ENCODE measurements around the gene MYO1E.

The MYO1E gene

DNA sequence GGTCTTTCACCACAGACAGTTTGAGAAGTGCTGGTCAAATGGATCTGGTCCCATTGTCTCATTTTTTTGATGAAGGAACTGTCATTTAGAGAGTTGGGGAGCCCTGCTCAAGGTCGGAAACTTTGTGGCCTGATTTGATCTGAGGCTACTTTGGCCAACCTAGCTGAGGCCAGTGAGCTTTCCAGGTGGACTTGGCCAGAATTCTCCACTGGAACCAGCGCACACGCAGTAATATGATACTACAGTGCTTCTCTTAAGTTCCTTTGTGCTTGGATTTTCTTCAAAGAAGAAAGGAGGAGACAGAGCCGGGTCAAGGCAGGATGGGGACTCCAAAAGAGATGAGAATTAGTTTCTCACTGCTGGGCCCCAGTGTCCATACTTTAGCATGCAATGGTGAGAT lies 217.2 kb downstream of the MYO1E start:
- Histone ChIP-seq H3K36me3 (ENCODE audit: control insufficient read depth, insufficient read depth, low read length) (peaks cover 42% of the 10 kb centered on the region), H3K27me3 (replicated peaks; ENCODE audit: control insufficient read depth, insufficient read depth, low read length) (no peaks in the 10 kb centered on the region), H3K4me3 (replicated peaks; ENCODE audit: low read depth, low read length) (no peak overlapping the region)
- DNase-seq (ENCODE audit: extremely low read depth, insufficient read length) = no peak
- TF ChIP-seq, protein P1, sequence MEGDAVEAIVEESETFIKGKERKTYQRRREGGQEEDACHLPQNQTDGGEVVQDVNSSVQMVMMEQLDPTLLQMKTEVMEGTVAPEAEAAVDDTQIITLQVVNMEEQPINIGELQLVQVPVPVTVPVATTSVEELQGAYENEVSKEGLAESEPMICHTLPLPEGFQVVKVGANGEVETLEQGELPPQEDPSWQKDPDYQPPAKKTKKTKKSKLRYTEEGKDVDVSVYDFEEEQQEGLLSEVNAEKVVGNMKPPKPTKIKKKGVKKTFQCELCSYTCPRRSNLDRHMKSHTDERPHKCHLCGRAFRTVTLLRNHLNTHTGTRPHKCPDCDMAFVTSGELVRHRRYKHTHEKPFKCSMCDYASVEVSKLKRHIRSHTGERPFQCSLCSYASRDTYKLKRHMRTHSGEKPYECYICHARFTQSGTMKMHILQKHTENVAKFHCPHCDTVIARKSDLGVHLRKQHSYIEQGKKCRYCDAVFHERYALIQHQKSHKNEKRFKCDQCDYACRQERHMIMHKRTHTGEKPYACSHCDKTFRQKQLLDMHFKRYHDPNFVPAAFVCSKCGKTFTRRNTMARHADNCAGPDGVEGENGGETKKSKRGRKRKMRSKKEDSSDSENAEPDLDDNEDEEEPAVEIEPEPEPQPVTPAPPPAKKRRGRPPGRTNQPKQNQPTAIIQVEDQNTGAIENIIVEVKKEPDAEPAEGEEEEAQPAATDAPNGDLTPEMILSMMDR (IDR thresholded peaks at IDR 0.05; ENCODE audit: insufficient read depth, low read length, poor library complexity, severe bottlenecking) = no peak

DNA sequence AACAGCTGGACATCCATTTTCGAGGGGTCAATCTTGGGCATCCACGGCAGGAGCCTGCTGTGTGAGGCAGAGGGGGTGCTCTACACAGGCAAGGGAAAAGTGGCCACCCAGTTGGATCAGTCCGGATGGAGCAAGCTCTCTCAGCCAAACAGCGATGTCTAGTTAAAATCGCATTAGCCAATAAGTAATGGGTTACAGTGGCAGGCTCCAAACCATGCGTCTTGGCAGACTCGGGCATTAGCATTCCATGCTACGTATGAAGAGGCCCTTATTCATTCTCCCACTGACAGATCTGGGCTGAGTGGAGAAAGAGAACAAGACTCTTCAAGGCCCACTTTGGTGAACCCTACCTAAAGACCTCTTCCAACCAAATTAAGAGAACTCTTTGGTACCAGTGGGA lies 218.4 kb downstream of the MYO1E start:
- no peaks in the 10 kb centered on the region for H3K27me3 ChIP-seq (replicated peaks; ENCODE audit: control insufficient read depth, insufficient read depth, low read length)
- H3K4me3 ChIP-seq (replicated peaks; ENCODE audit: low read depth, low read length) = no peak overlapping the region
- TF ChIP-seq, protein P1 (IDR thresholded peaks at IDR 0.05; ENCODE audit: insufficient read depth, low read length, poor library complexity, severe bottlenecking) = no peak
- H3K36me3 ChIP-seq (ENCODE audit: control insufficient read depth, insufficient read depth, low read length) = peaks cover 44% of the 10 kb centered on the region
- no peak for DNase-seq (ENCODE audit: extremely low read depth, insufficient read length)

DNA sequence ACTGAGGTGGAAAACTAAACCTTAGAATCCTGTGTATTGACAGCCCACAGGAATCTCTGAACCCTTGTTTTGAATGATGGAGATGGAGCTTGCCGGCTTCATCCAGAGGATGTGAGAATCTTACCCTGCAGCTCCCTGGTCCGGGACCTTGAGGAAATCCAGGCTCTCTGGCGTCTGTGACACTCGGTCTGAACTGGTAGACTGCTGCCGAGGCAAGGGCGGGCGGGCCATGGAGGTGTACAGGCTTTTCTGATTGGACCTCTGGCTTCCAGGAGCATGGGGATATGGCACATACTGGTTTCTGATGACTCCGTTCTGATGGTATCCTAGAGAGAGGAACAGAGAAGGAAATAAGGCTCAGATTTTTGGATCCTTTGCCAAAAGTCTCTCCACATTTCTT lies 219.2 kb downstream of the MYO1E start:
- H3K27me3 ChIP-seq (replicated peaks; ENCODE audit: control insufficient read depth, insufficient read depth, low read length) = no peaks in the 10 kb centered on the region
- TF ChIP-seq, protein P1 (IDR thresholded peaks at IDR 0.05; ENCODE audit: insufficient read depth, low read length, poor library complexity, severe bottlenecking) = no peak
- no peak for DNase-seq (ENCODE audit: extremely low read depth, insufficient read length)
- peaks cover 37% of the 10 kb centered on the region for H3K36me3 ChIP-seq (ENCODE audit: control insufficient read depth, insufficient read depth, low read length)
- no peak overlapping the region for H3K4me3 ChIP-seq (replicated peaks; ENCODE audit: low read depth, low read length)

- TF ChIP-seq, protein P1 (IDR thresholded peaks at IDR 0.05; ENCODE audit: insufficient read depth, low read length, poor library complexity, severe bottlenecking) = no peak
- Histone ChIP-seq H3K36me3 (ENCODE audit: control insufficient read depth, insufficient read depth, low read length) (peaks cover 36% of the 10 kb centered on the region), H3K27me3 (replicated peaks; ENCODE audit: control insufficient read depth, insufficient read depth, low read length) (no peaks in the 10 kb centered on the region), H3K4me3 (replicated peaks; ENCODE audit: low read depth, low read length) (no peak overlapping the region)
- no peak for DNase-seq (ENCODE audit: extremely low read depth, insufficient read length)
Observed at GRCh38 chr15:59152694-59153450, 219.8 kb downstream of the MYO1E start.

DNA sequence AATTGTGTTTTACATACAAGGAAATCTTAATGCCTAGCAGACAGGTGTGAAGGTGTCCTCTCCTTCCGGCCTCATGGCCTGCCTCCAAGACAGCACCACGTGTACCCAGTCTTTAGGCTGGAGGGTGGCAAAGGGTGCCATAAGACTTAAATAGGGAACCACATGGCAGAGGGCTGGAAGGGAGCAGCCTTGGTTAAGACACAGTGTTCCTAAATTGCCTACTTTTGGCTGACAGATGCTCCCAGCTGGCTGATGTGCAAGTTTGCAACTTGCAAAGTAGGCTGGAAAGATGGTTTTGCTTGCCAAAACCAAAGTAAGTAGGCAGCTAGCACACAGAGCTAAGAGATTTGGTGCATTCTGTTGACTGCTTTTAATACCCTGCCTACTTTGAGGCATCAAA lies 222.5 kb downstream of the MYO1E start:
- H3K27me3 ChIP-seq (replicated peaks; ENCODE audit: control insufficient read depth, insufficient read depth, low read length) = no peaks in the 10 kb centered on the region
- TF ChIP-seq, protein P1 (IDR thresholded peaks at IDR 0.05; ENCODE audit: insufficient read depth, low read length, poor library complexity, severe bottlenecking) = no peak
- H3K36me3 ChIP-seq (ENCODE audit: control insufficient read depth, insufficient read depth, low read length) = peaks cover 29% of the 10 kb centered on the region
- DNase-seq (ENCODE audit: extremely low read depth, insufficient read length) = no peak
- H3K4me3 ChIP-seq (replicated peaks; ENCODE audit: low read depth, low read length) = no peak overlapping the region
